ENCODE measurements around the gene MSH3.
"Not testable (repeated sequence)": the region's sequence is repeated elsewhere in the genome, so short reads cannot be mapped to it uniquely, and the experiment has no call there.

The MSH3 gene

DNA sequence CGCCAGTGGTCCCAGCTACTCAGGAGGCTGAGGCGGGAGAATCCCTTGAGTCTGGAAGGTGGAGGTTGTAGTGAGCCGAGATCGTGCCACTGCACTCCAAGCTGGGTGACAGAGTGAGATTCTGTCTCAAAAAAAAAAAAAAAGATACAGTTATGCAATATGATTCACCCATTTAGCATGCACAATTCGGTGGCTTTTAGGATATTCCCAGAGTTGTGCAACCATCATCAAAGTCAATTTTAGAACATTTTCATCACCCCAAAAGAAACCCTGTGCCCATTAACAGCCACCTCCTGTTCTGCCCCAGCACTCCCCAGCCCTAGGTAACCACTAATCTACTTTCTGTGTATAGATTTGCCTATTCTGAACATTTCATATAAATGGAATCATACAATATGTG is 4.7 kb downstream of the MSH3 start:
- no peak for DNase-seq

DNA sequence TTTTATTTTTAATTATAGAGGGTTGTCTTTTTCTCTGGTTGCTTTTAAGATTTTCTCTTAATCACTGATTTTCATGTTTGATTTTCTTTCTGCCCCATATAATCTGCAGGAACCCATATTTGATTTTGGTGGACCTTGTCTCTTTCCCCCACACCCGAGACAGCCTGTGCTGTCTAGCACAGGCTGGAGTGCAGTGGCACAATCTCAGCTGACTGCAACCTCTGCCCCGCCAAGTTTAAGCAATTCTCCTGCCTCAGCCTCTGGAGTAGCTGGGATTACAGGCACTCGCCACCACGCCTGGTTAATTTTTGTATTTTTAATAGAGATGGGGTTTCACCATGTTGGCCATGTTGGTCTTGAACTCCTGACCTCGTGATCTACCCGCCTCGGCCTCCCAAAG is 6.2 kb downstream of the MSH3 start:
- DNase-seq, result not testable (repeated sequence)

DNA sequence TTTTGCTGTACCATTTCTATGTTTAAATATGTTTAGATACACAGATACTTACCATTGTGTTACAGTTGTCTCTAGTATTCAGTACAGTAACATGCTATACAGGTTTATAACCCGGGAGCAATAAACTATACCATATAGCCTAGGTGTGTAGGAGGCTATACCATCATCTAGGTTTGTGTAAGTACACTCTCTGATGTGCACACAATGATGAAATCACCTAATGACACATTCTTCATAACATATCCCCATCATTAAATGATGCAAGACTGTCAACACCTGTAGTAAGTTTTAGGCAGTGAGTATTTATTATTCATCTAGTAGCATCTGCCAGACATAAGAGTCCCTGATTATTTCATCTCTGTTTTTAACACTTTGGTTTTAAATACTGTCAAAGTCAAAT is 7.7 kb downstream of the MSH3 start:
- DNase-seq, result no peak

DNA sequence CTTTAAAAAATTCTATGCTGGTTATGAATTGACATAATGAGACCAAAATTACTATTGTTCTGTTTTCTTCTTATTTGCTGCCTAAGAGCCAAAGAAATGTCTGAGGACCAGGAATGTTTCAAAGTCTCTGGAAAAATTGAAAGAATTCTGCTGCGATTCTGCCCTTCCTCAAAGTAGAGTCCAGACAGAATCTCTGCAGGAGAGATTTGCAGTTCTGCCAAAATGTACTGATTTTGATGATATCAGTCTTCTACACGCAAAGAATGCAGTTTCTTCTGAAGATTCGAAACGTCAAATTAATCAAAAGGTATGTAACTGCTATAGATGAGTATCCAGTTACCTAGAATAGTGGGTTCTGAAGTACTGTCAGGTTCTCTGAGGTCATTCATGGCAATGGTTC is 10.6 kb downstream of the MSH3 start:
- DNase-seq, result no peak

DNA sequence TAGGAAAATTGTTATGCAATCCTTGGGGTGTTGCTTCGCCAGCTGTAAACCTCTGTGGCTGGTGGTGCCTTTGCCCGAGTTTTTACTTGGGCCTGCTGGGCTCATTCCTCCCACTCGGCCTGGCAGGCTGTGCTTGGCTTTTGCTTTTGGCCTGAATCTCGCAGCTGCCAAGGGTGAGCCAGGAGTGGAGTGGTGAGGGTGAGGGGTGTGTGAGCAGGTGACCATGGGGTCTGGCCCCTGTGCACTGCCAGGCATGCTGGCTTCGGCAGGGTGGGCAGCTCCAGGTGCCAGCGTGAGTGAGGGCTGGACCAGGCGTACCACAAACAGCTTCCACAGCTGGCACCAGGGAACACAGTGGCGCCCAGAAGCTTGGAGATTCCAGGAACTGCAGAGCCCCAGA is 12.9 kb downstream of the MSH3 start:
- DNase-seq, result no peak

DNA sequence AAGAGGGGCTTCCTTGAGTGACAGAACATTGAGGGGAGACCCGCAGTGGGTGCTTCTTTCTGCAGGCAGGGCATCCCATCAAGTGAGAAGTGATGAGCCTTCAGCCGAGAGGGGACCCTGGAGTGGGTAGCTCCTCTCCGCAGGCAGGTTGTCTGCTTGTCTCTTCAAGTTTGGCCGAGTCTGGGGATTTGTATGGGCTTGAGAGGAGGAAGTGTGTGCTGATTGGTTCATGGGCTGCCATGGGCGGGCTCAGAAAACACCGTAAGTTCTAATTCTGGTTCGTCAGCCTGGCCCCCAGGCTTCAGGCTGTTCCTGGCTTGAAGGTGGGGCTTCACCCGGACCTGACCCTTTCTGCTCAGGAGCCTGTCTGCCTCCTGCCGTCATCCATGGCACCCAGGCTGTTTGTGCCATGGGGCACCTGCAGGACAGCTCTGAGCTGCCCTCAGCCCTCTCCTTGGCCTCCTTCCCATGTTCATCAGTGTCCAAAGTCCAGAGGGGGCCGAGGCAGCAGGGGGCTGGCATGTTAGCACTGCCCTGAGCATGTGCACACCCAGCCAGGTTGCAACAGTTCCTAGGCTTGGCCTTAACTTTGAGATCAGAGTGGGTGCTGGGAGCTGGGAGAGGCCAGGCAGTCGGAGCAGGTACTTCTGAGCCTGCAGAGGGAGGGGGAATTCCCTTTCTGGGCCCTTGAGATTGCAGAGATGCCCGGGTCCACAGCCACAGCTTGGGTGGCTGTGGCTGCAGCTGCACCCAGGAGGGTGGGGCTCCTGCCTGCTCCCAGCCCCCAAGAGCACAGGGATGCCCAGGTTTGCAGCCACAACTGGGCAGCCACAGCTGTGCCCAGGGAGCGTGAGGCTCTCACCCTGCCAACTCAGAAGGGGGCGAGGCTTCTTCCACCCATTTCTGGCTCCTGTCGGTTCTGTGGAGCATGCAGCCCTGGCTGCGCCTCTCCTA is 13.8 kb downstream of the MSH3 start:
- no peak for DNase-seq

DNA sequence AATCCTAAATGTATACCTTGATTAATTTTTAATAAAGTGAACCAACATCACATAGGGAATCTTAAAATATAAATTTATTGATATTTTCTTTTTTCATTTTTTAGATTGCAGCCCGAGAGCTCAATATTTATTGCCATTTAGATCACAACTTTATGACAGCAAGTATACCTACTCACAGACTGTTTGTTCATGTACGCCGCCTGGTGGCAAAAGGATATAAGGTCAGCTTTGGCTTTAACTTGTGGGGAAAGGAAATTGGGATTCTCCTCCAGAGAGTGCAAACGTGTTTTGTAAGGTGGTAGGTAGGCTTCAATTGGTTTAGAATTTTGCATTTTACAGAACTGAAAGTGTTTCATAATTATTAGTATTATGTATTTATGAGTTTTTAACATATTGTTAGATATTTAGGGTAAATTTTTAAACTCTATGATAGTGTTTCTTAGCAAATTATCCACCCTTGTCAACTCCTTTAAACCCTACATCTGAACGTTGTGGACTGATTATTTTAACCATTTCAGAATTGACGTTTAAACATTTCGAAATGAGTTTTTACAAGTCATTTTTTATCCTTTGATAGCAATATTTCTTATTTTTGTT is 17.8 kb downstream of the MSH3 start:
- DNase-seq, result peak; percentile 50

DNA sequence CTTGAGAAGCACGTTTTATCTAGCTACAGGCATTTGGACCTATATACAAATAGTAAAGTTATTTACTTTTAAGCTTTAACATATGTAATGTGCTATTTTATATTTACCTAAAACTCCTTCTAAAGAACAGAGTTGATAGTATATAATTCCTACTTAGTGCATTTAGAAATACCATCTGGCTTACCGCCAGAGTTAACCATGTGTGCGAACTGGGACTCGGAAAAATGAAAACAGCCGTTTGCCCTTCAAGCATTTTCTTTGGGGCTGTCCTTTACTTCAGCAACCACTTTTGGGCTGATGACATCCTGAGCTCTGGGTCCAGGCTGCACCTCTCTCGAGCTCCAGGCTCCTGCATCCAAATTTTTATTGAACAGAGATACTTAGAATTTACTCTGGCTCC is 22.3 kb downstream of the MSH3 start:
- no peak for DNase-seq

DNA sequence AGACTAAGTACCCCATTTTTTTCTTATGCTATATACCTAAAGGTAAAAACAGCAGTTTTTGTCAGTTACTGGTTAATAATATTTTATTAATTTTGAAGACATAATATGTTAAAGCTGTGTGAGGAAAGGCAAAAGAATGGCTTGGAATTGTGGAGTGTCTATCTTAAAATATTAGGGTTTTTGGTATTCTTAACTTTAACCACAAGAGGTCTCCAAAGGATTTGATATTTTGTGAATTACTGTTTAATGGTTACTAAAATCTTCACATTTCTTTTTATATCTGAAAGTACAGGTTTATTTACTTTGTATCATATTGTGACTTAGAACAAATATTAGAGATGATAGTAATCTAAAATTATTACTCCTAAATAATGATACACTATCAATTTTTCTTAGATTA is 32.3 kb downstream of the MSH3 start:
- peak; percentile 4 for DNase-seq

DNA sequence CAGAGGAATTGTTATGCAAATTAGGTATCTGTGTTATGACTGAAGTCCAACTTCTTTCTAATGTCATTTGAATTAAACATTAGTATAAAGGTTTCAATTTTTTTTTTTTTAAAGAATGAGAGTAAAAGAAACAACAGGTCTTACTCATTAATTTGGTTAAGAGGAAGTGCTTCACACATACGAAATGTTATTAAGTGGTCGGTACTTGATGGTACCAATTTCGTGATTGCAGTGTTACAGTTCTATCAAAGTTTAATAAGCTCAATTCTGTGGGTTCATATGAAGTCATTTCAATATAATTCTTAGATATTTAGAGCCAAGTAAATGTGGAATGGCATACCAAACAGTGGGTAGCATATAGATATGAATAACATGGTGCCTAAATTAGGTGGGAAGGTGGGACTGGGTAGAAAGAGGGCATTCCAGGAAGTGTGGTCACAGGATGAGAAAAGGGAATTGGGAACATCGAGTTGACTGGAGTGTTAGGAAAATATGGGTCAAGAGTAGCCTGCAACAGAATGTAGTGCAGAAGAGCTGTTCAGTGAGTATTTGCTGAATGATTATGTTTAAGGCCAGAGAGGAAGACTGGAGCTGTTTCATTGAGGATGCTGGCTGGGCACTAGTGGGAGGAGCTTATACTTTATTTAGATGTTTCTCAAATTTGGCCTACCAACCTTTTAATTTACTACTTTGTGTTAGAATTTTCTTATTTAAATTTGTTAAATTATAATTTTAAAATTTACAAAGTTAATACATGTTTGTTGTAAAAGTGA is 34.4 kb downstream of the MSH3 start:
- DNase-seq, result no peak

DNA sequence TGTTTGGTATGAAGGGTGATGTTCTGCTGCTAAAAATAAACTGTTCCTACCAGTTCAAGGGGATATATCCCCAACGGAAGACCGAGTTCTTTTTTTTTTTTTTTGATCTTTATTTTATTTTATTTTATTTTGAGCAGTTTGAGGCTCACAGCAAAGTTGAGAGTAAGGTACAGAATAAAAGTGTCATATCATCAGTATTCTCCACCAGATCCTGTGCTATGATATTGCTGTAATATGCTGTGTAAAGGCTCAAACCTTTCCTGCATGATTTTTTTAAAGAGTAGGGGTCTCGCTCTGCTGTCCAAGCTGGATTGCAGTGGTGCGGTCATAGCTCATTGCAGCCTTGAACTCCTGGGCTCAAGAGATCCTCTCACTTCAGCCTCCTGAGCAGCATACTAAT is 35.2 kb downstream of the MSH3 start:
- DNase-seq, result no peak

DNA sequence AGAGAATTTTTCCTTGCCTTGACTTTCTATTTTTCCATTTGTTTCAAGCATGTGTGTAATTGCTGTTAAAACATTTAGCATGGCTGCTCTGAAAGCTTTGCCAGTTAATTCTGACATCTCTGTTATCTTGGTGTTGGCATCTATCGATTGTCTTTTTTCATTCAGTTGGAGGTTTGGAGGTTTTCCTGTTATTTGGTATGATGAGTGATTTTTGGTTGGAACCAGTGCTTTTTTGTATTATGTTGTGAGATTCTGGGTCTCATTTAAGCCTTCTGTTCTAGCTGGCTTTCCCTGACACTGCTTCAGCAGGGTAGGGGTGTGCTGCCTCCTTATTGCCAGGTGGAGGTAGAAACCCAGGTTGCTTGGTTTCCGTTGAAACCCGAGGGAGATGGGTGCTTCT is 41.2 kb downstream of the MSH3 start:
- DNase-seq, result no peak

DNA sequence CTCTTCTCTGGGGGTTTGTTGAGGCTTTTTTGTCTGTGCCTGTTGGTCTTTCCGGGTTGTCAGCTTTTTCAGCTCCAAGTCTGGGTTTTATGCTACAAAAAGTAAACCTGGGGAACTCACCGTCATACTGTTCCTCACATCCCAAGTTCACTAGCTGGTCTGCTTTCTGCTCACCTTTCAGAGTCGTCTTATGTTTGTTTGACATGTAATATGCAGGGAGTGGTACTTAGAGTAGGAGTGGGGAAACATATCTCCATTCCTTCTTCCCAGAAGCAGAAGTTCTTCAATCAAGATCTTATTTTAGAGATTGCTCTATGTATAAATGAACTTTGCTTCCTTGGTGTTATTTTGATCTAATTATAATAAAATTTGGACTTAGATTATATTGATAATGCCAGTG is 42.0 kb downstream of the MSH3 start:
- no peak for DNase-seq

DNA sequence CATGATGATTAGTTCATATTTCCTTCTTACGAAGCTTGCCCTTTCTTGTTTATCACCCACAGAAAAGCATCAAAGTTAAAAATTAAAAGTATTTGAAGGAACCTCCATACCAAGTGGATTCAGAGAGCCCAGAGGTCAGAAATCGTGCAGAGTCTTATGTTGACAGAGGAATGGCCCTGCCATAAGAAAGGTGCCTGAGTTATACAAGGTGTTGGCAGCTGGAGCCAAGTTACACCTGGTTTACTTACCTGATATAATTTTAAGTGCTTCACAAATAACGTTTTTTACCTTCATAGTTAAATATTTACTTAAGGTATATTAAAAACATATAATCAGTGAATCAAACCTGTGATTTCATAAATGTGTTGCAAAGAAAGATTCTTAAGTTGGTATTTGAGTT is 42.6 kb downstream of the MSH3 start:
- no peak for DNase-seq

DNA sequence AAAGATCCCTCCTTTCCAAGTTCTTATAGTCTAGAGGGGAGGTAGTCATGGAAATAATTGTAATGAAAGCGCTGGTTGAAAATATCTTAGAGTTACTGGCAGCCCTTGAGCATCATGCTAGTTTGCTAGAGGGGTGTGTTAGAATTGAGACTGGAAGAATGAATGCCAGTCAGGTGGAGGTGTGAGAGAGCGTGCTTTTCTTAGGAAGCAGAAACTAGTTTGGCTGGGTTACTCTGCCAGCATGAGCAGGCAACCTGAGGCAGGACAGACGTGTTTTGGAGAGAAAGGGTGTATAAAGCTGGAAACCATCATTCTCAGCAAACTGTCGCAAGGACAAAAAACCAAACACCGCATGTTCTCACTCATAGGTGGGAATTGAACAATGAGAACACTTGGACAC is 43.9 kb downstream of the MSH3 start:
- no peak for DNase-seq

DNA sequence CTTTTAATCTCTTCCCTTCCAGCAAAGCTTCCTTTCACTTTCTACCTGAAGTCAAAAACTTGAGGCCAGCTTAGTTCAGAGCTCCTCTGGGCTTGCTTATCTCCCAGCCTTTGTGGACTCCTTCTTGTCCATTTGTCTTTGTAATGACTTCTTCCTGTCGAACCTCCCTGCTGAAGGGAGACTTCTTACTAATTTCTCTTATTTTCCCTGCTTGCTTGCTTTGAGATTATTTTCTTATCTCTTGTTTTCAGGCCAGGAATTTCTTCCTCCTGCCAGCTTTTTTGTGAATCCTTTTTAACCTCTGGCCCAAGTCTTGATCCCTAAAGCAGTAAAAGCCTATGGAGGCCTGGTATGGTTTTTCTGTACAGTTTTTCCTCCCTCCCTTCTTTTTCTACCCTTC is 47.1 kb downstream of the MSH3 start:
- DNase-seq, result no peak

DNA sequence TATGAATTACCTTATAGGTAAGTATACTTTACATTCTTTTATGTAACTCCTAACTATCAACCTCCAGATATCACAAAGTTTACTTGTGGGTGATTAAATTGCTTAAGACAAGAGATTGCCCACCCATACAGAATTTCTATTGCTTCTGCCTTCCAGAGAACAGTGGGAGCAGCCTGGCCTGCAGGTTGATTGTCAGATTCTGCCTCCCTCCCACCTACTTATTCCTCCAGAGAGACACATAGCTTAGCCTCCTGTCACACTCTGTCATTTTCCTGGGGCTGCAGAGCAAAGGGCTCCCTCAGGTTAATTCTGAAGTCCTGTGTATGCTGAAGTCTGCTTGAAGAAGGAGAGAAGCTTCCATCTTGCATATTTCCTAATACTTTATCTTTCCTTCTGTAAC is 48.8 kb downstream of the MSH3 start:
- no peak for DNase-seq

DNA sequence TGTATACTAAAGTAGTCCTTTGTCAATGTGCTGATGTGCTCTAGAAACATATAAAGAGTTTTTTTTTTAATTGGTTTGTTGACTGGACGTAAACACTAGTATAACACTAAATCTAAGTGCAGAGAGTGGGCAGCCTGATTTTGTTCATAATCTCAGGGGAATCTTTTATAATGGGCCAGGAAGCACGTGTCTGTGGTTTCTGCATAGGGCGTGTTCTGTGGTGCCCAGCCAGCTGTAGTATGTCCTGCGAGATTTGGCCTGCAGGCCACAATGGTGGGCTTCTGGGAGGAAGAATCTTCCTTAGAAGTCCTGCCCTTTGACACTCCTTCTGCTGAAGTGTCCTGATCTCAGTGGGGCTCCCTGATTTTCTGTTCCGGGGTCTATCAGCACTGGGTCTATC is 49.3 kb downstream of the MSH3 start:
- DNase-seq, result no peak

DNA sequence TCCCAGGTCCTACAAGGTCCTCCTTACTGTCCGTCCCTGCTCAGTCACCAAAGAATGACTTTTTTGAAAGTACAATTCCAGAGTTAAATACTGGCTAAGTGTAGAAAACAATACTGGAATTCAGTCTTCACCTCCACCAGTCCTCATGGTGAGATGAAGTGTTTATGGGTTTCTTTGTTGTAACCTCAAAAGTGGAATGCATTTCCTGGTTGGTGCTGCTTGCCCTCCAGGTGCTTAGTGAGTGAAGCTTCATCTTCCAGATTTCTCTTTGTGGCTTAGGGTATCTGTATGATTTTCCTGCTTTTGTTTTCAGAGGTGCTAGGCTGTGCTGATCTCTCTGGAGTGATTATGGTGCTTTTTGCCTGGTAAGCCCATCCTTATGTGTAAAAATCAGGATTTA is 49.8 kb downstream of the MSH3 start:
- DNase-seq, result no peak

DNA sequence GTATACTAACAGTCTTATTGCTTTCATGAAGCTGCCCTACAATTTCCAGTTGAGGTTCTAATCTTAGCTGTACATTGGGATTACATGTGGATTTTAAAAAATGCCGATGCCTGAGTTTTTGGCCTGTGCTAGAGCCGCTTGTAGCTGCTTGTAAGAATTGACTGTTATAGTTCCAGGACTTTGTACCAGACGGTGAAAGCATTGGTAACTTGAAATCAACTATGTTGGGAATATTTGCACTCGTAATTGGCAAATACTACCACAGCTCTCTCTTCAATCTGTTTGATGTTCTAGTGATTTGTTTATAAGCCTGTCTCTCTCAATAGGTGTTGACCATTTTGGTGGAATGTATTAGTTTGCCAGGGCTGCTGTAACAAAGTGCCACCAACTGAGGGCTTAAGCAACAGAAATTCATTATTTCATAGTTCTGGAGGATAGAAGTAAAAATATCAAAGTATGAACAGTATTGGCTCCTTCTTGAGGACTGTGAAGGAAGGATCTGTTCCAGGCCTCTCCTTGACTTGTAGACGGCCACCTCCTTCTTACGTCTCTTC is 50.8 kb downstream of the MSH3 start:
- DNase-seq, result no peak

DNA sequence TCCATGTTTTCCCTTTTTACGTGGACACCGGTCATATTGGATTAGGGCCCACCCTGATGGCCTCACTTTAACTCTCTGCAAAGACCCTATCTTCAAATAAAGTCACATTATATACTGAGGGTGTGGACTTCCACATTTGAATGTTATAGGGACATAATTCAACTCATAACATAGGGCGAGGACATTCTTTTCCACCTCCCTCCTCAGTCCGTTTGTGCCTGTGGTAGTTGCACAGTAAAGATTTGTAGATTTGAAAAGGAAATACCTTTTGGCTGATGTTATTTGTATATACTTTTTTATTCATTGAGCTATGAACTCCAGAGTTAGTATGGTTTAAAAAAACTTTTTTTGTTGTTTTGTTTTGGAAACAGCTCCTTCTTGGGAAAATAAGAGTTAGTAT is 51.3 kb downstream of the MSH3 start:
- no peak for DNase-seq

DNA sequence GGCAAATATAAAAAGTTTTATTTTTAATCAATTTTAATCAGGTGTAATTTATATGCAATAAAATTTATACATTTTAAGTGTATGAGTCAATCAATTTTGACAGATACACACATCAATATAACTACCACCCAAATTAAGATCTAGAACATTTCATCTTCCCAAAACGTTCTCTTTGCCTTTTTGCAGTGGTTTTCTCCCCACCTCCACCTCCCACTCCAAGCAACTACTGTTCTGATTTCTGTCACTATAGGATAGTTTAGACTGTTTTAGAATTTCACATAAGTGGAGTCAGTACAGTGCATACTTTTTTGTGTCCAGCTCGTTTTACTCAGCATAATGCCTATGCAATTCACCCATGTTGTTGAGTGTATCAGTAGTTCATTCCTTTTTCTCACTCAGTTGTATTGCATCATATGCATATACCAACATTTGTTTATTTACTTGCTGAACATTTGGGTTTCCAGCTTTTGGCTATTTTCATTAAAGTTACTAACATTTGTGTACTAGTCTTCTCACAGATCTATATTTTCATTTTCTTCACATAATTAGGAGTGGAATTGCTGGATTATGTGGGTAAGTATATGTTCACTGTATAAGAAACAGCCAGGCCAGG is 52.5 kb downstream of the MSH3 start:
- DNase-seq, result no peak

DNA sequence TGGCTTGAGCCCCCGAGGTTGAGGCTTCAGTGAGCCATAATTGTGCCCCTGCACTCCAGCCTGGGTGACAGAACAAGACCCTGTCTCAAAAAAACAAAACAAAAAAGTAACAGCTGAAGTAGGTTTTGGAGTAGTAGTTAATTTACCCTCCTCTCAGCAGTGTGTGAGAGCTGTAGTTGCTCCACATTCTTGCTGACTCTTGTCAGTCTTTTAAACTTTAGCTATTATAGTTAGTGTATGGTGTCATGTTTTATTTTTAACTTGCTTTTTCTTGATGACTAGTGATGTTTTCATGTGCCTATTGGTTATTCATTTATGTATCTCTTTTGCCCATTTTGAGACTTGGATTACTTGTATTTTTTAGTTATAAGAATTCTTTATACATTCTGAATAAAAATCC is 53.2 kb downstream of the MSH3 start:
- DNase-seq, result no peak
